OCI-LY1 (cell line): ENCODE results near the gene HPX.

ENCODE experiments used
- EZH2 ChIP-seq: fragments of 200-600 bp; sonication (generic), shearing (Covaris generic); IDR thresholded peaks from 2 replicates; pipeline ENCODE4 v1.8.0; 2017; ENCODE audit warnings: borderline replicate concordance, mixed run types, mild to moderate bottlenecking, antibody characterized with exemption, low read length, moderate library complexity, mixed read lengths
- TF ChIP-seq, protein P1 (sequence below): fragments of 200-600 bp; sonication (generic), shearing (Covaris generic); IDR thresholded peaks from 2 replicates; pipeline ENCODE4 v1.5.1; 2017; ENCODE audit warnings: mild to moderate bottlenecking, antibody characterized with exemption, low read length, moderate library complexity, mixed read lengths

DNA sequence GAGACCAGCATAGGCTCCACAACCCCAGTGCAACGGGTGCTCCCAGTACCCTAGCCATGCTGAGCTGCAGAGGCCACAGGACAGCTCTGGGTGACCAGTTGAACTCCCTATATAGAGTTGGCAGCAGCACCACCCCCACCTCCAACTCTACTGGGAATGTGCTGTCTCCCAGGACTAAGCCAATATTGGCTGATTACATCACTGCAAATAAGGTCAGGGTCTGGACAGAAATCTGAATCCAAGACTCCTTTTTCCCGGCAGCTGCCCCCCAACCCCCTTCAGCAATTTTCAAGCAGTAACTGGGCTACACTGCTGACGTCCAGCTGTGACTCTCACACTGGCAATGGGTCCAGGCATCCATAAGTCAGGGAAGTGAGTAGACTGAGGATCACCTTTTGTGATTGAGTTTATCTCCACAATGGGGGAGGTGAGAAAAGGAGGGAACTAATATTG lies at the start of gene HPX:
- TF ChIP-seq, protein P1, sequence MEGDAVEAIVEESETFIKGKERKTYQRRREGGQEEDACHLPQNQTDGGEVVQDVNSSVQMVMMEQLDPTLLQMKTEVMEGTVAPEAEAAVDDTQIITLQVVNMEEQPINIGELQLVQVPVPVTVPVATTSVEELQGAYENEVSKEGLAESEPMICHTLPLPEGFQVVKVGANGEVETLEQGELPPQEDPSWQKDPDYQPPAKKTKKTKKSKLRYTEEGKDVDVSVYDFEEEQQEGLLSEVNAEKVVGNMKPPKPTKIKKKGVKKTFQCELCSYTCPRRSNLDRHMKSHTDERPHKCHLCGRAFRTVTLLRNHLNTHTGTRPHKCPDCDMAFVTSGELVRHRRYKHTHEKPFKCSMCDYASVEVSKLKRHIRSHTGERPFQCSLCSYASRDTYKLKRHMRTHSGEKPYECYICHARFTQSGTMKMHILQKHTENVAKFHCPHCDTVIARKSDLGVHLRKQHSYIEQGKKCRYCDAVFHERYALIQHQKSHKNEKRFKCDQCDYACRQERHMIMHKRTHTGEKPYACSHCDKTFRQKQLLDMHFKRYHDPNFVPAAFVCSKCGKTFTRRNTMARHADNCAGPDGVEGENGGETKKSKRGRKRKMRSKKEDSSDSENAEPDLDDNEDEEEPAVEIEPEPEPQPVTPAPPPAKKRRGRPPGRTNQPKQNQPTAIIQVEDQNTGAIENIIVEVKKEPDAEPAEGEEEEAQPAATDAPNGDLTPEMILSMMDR, result no peak
- TF ChIP-seq EZH2, result no peak
